H54 (cell line): Measurements from ENCODE around the gene ZNF592.

Experiments used
- DNase-seq: peaks from one replicate; pipeline ENCODE4 v3.0.0; 2011; ENCODE audit warnings: low spot score, mixed read lengths; ENCODE audit not compliant: insufficient read length
- FAIRE-seq: peaks from 3 replicates; lab custom pipeline; 2011; peaks lifted over from hg19 to GRCh38; lab: Jason Lieb, UNC
- POLR2A ChIP-seq: IDR thresholded peaks from 2 replicates; pipeline ENCODE4 v1.6.1; 2011; ENCODE audit warnings: low read depth, mild to moderate bottlenecking, low read length

The ZNF592 gene

DNA sequence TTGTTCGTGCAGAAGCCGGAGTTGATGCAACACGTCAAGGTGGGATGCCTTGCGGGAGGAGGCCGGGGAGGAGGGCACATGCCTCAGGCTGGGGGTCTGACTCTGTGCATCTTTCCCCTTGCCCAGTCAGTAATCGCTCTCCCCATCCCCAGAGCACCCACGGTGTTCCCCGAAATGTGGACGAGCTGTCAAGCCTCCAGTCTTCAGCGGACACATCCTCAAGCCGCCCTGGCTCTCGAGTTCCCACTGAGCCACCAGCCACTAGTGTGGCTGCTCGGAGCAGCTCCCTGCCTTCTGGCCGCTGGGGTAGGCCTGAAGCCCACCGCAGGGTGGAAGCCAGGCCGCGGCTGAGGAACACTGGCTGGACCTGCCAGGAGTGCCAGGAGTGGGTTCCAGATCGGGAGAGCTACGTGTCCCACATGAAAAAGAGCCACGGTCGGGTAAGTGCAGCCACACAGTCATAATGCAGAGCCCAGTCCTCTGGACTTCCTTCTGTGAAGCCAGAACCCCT, 50.1 kb downstream of the ZNF592 start:
- TF ChIP-seq POLR2A = no peak
- no peak for DNase-seq

GRCh38 chr15:84799511-84800187, 51.3 kb downstream of the ZNF592 start:
- no peak for TF ChIP-seq POLR2A
- no peak for DNase-seq
- no peak for FAIRE-seq

More for the DNA sequence above, 50.1 kb downstream of the ZNF592 start:
- no peak for FAIRE-seq

DNA sequence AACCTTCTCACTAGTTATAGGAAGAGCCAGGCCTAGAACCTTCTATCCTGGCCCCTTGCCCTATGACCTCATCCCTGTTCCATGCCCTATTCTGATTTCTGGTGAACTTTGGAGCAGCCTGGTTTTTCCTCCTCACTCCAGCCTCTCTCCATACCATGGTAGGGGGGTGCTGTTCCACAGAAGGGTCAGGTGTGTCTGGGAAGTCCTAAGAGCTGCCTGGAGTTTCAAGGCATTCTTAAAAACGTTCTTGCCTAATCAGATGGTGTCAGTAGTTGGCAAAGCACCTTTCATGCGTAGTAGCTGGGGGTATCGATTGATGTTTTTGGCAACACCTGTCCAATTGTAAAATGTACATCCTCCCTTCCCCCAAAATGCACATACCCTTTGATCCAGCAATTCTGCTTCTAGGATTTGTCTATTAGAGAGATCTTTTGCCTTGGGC, 52.0 kb downstream of the ZNF592 start:
- FAIRE-seq = no peak
- DNase-seq = no peak
- TF ChIP-seq POLR2A = no peak

GRCh38 chr15:84804005-84804900, 55.9 kb downstream of the ZNF592 start:
- TF ChIP-seq POLR2A = no peak
- FAIRE-seq (no peak), DNase-seq (no peak)

DNA sequence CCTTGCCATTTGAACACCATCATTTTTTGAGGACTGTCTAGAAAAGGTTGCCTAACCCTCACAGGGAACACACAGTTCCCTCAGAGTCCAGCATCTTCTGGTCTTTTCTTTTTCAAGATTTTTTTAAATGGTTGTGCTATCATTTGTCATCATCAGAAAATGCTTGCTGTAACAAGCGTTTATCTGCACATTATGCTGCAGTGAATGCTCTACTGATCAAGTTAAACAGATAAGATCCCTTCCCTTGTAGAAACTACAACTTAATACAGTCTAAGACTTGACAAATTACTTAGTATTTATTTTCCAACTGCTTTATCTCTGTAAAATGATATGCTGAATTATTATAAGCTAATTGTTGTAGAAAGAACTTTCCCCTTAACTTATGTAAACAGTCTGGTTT, 56.8 kb downstream of the ZNF592 start:
- no peak for FAIRE-seq
- DNase-seq = no peak
- no peak for TF ChIP-seq POLR2A

- FAIRE-seq (no peak), DNase-seq (no peak)
- TF ChIP-seq POLR2A = no peak
Measured at GRCh38 chr15:84807228-84807627, 58.8 kb downstream of the ZNF592 start.

DNA sequence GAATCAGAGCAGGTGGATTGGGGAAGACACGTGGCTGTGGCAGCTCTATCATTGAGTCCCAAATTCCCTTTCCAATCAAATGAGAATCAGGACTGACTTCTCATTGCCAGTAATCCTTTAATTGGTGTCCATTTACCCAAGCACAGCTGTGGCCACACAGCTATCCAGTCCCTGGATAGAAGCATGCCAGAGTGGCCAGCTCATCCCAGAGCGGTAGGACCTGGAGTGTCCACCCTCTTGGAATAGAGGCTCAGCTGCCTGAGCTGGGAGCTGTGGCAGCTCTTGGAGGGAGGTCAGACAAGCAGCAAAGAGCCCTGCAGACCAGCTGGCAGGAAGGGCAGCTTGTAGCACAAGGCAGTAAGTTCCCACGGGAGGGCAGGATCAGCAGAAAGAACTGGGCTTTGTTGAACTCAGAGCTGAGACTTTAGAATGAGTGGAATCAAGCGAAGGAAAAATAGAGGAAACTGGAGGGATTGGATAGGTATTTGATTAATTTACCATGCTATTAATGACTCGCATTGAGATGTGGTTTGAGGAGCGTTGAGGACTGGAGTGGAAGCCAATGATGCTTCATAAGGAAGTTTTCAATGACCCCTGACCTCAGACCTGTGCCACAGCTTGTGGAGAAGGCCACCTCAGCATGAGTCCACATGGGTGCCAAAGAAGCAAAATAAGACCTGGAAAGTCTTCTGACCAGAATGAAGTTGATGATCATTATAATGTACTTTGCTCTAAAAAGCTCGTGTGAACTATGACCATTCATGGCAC, 61.9 kb downstream of the ZNF592 start:
- no peak for DNase-seq
- FAIRE-seq = no peak
- no peak for TF ChIP-seq POLR2A

DNA sequence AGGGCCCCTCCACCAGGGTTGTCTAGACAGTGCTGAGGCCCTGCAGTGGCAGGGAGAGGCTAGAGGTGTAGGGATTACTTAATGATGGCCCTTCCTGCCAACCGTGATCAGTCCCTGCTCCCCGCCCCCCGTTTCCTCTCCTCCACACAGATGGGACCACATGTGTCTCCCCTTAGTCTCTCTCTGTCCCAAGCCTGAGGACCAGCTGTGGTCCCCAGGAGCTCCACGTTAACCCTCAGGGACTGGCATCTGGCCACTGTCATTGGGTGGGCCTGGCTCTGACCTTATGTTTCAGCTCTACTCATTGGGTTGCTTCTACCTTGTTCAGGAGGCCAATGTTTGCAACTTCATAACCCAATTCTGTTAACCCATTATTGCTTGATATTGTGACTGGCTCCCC, 62.8 kb downstream of the ZNF592 start:
- no peak for TF ChIP-seq POLR2A
- DNase-seq = no peak
- FAIRE-seq = no peak

GRCh38 chr15:84811828-84812227, 63.4 kb downstream of the ZNF592 start:
- TF ChIP-seq POLR2A = no peak
- DNase-seq = no peak
- FAIRE-seq = no peak

- FAIRE-seq (no peak), DNase-seq (no peak)
- no peak for TF ChIP-seq POLR2A
Measured at GRCh38 chr15:84812842-84813241, 64.5 kb downstream of the ZNF592 start.

DNA sequence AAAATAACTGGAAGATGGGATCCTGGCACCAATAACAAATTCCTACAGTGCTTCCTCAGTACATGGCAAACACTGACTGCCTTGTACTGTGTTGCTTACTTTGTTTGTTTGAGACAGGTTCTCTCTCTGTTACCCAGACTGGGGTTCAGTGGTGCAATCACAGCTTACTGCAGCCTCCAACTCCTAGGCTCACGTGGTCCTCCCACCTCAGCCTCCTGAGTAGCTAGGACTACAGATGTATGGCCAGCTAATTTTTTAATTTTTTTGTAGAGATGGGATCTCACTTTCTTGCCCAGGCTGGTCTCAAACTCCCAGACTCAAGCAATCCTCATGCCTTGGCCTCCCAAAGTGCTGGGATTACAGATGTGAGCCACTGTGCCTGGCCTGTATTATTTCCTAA, 65.0 kb downstream of the ZNF592 start:
- no peak for TF ChIP-seq POLR2A
- no peak for FAIRE-seq
- no peak for DNase-seq

- FAIRE-seq (no peak), DNase-seq (no peak)
- TF ChIP-seq POLR2A = no peak
Measured at GRCh38 chr15:84813931-84814330, 65.5 kb downstream of the ZNF592 start.

- FAIRE-seq (no peak), DNase-seq (no peak)
- no peak for TF ChIP-seq POLR2A
Measured at GRCh38 chr15:84814916-84815315, 66.5 kb downstream of the ZNF592 start.

GRCh38 chr15:84816694-84817465, 68.5 kb downstream of the ZNF592 start, which contains the start of gene ALPK3:
Gene ALPK3, plus strand, starts transcription at chr15:84817356. Its CDS starts 97 bp downstream, at chr15:84817453.
- DNase-seq = no peak
- no peak for TF ChIP-seq POLR2A
- FAIRE-seq = no peak
